LNCaP clone FGC (cell line): ENCODE measurements around the gene PRTFDC1.

ENCODE experiments used
- DNase-seq: peaks from one replicate; pipeline ENCODE4 v3.0.0-alpha.2; 2011; ENCODE audit warnings: low read depth
- H3K4me3 ChIP-seq: 2 replicates; pipeline ENCODE4 v1.5.1; 2011; ENCODE audit warnings: mild to moderate bottlenecking, low read depth, low read length, control low read depth
- CTCF ChIP-seq: IDR thresholded peaks from 2 replicates; pipeline ENCODE4 v1.5.1; 2012; ENCODE audit warnings: mild to moderate bottlenecking; ENCODE audit not compliant: control insufficient read depth, insufficient read depth; ENCODE audit errors: extremely low read depth

PRTFDC1 gene

DNA sequence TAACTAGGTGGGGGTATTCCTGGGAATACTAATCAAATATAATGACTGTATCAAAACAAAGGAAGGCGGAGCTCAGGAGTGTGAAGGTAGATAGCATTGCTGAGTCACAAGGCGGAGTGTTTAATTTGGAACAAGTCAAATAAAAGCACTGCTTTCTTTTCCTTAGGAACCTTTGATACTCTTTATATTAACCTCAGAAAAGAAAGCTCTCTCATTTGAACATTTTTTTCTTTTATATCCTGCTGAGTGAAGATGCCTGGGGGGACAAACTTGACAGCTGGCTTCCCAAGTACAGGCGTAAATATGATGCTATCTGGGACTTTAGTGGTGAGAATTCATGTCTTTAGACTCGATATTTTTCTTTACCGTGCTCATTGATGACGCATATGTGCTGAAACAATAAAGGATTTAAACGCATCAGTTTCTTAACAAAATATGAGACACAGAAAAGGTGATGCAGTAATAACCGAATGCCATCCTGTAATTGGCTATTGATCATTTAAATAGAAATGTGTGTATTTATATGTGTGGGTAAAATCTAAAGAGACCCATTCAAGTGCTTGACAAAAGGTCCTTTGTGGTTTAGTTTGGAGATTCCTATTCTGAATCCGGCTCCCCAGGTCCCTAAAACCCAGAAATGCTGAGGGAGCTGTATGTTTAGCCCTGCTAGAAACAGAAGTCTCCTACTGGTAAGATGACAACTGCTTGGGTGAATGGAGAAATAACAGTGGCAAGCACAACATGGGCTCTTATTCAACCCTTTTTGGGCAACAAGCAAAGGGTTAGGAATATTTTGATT lies 102.7 kb downstream of the PRTFDC1 start:
- no peak overlapping the region for H3K4me3 ChIP-seq
- no peak for TF ChIP-seq CTCF
- no peak for DNase-seq

GRCh38 chr10:24849051-24849450 lies 103.4 kb downstream of the PRTFDC1 start:
- no peak for DNase-seq
- TF ChIP-seq CTCF, result no peak
- H3K4me3 ChIP-seq, result no peak overlapping the region

- H3K4me3 ChIP-seq, result no peak overlapping the region
- no peak for DNase-seq
- no peak for TF ChIP-seq CTCF
Measured at GRCh38 chr10:24848195-24848594, 104.2 kb downstream of the PRTFDC1 start.

DNA sequence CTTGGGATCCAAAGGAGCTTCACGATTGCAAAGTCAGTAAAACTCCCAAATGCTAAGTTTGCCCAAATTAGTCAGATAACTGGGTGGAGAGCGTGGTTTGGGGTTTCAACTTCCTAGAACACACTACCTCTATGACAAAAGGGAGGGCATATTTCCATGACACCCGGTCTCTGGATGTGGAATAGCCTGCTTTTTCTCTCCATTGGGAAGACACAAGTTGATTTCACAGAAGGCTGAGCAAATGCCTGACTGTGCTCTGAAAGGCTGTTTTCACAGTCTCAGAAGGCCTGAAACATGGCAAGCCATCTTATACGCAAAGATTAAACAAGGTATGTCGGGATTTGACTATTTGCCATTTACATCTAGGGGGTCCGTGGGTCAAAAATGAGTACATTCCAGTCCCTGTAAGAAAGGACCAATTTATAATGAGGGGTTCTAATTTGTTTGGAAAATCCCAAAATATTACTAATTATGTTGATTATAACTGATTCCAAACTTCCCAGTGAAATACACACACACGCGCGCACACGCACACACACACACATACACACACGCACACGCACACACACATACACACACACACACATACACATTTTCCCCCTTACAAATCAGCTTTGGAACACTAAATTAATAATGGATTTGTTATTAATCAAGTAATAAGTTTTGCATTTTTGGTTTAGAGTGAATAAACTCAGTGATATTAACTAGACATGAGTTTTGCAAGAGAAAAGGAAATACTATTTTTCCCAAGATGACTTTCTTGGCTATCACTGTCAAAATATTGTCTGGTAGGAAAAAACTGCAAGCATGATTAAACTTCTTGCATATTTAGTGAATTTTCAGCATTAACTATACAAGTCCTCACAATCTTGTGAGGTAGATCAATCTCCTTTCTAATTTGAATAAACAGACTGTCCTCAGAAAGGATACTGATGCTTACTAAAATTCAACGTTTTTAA lies 105.0 kb downstream of the PRTFDC1 start:
- no peak for DNase-seq
- no peak for TF ChIP-seq CTCF
- no peak overlapping the region for H3K4me3 ChIP-seq

DNA sequence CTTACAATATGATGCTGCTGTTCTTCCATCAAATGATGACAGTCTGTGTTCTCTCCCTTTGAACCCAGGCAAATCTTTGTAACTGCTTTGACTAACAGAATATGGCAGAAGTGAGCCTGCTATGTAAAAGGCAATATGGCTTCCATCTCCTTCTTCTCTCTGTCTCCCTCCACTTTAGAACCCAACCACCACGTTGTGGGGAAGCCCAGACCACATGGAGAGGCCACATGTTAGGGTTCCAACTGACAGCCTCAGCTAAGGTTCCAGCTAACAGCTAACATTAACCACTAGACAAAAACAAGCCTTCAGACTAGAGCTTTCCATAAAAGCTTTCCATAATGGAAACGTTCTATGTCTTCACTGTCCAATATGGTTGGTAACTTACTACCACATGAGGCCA lies 107.7 kb downstream of the PRTFDC1 start:
- H3K4me3 ChIP-seq, result no peak overlapping the region
- no peak for DNase-seq
- TF ChIP-seq CTCF, result no peak

GRCh38 chr10:24843256-24843655 lies 109.2 kb downstream of the PRTFDC1 start:
- H3K4me3 ChIP-seq, result no peak overlapping the region
- no peak for DNase-seq
- TF ChIP-seq CTCF, result no peak
